Right hindlimb (tissue), 1 donor: ENCODE data around the gene CCDC85C.

Experiments
- DNase-seq: peaks from one replicate; pipeline ENCODE4 v3.0.0-alpha.2; 2018

Gene CCDC85C

DNA sequence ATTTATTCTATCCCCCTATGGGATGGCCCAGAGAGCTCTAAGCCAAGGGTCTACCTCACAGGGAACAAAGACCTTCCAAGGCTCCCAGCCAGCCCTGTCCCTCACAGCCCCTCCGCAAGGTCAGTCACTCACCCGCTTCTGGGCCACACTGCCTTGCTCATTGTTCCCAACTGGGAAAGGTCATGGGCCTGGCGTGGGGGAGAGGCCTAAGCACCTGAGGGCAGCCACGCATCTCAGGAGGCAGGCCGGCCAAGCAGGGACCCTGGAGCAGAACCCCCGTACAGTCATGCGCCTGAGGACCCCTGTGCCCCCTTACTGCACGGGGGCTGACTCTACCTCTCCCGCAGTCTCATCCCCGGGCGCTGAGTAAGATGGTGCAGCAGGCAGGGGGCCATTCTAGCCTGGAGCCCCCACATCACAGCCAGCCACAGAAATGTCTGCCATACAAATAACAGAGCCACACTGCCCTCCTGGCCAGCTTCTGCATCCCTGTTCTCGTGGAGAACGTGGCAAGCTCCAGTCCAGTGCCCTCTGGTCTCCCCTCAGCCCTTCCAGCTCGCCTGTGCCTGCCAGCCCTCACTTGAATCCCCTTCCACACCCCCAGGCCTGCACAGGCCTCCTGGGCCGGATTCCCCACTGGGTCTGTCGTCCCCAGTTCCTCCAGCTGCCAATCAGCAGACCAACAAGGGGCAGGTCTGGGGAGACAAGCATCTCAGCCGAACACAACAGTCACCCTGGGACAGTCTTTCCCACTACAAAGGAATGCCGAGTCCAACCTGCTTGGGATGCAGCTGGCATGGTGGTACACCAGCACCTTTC lies 16.3 kb downstream of the CCDC85C start:
- no peak for DNase-seq

DNA sequence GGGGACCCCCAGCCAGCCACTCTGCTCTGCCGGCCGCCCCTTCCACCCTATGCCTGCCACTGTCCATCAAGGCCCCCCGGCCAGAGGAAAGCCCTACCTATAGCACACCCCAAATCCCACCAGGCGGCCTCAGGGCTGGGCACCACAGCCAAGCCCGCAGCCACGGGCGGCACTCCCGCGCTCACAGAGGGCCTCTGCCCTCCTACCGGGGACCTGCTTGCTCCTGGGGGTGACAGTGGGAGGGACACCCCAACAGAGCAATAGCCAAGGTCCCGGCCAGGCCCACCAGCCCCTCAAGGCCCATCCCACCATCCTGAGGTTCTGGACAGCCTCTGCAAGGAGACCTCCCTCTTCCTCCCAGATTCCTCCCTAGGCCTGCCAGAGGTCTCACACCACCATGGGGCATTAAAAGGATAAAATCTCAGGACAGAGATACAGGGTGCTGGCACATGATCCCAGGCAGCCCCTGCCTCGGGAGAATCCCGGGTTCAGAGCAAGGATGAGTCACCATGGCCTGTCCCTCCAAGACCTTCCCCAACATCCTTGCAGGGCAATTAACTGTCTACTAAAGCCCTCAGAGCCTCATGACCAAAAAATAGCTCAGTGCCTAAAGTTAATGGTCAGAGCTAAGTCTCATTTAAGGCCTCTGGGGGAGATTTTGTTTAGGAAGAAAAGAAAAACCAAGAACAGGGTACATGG lies 17.1 kb downstream of the CCDC85C start:
- no peak for DNase-seq

DNA sequence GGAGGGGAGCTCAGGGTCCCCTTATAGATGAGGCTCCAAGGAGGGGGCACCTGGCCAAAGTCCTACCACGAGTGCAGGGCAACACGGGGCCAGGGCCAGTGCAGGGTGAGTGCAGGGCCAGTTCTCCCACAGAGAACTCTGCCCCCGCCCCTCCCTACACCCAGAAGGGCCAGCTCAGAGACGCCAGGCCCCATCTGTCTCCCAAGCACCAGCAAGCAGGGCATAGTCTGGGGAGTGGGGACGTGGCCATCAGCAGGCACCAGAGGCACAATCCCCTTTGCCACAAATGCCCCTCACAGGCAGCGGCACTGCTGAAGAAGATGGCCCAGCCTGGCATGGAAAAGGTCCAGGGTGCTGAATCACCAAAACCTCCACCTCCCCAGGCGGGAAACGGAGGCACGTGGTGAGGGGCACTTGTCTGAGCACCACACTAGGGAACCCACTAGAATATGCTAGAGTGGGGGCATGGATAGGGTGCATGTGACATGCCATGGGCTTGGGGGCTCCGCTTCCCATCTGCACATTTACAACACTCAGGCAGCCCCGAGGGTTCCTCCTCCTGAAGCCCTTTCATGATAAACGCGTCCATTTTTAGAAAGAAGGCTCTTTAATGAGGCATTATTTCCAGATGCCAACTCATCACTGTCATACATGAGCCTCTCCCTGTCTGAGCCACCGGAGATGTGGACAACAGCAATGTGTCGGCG lies 17.8 kb downstream of the CCDC85C start:
- DNase-seq: no peak

DNA sequence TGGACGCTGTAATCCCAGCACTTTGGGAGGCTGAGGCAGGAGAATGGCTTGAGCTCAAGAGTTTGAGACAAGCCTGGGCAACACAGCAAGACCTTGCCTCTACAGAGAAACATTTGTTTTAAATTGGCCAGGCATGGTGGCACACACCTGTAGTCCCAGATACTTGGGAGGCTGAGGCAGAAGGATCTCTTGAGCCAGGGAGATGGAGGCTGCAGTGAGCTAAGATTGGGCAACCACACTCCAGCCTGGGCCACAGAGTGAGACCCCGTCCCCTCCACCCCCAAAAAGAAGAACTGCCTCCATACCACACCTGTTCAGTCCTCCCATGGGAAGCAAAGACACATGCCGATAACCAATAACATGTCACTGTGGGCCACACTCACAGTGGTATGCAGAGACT lies 19.2 kb downstream of the CCDC85C start:
- DNase-seq: no peak

DNA sequence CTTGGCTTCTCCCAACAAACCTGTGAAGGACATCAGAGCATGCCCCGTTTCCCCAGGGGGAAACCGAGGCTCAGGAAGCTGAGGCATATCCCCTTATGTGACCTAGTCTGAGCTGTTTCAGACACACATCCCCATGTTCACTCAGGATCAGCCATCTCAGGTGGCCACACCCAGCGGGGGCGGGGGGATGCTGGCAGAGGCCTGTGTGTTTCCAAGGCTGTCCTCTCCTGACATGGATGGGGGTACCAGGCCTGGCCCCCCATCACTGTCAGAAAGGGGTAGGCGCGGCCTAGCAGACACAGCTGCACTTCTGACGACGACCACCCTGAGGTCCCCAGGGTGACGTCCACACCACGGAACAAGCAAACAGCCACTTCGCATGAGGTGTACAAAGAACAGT lies 22.1 kb downstream of the CCDC85C start:
- DNase-seq: no peak

DNA sequence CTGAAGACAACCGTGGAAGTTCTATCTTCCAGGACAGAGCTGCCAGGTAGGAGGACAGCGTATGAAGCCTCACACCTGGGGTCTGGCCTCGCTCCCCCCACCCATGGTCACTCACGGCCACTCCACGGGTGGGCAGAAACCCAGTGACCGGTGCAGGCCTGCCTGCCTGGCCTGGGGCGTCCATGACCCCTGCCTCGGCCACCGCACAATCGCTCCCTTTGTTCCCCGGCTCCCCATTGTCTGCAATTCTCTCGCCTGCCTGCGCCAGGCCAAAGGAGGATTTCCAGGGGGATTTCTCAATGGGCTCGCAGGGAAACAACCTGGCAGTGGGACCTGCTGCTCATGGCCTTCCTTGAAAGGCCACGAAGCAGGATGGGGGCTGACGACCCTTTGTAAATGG lies 22.6 kb downstream of the CCDC85C start:
- no peak for DNase-seq

DNA sequence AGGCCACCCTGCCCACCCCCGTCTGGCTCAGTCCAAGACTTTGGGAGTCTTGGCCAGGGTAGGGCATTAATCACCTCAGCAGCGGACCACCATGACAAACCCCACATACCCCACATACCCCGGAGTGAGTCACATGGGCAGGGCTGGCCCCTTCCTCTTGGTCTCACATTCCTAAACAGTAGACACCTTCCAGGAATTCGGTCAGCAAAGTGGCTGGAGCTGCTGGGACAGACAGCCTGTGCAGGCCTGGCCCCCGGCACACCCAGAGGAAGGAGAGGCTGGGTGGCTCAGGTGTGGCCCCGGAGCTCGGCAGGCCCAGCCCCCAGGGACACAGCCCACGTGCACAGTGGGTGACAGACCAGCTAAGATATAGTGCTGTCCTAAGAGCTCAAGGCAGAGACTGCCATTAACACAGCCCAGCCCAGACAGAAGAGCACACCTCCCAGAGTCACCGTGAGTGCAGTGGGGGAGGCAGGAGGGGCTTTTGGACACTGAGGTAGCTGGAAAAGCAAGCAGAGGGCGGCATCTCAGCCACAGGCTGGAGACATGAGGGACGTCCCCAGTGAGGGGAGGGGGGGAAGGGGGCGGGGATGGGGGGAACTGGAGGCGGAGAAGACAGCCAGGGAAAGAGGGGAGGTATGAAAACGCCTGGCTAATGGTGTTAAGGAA lies 24.0 kb downstream of the CCDC85C start:
- no peak for DNase-seq

DNA sequence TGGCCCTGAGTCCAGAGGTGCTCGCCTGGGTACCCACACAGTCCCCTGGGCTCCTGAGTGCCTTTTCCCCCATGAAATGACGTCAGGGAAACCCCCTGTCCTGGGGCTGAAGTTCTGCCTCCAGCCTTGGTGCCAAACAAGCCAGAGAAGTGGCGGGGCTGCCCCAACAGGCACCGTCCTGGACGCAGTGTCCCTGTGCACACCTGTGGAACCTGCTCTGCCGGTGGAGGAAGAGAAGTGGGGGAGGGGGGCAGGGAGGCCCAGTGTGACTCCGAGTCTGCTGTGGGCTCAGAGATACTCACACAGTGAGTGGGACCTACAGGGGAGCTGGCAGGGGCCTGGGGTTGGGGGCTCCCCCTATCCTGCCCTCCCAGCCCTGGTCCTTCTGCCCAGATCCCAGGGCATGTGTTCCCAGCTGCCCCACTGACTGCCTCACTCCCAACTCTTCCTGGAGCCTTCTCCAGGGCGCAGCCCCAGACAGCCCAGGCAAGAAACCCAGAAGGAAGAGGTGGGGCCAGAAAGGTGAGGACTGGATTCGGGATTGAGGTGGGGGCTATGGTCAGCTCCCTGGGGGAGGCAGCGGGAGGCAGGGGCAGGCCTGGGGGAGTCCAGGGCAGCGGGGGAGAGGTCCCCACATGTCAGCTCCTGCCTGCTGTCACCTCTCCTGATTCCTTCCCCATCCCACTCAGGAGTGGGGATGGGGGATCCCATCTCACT lies 24.7 kb downstream of the CCDC85C start:
- no peak for DNase-seq

DNA sequence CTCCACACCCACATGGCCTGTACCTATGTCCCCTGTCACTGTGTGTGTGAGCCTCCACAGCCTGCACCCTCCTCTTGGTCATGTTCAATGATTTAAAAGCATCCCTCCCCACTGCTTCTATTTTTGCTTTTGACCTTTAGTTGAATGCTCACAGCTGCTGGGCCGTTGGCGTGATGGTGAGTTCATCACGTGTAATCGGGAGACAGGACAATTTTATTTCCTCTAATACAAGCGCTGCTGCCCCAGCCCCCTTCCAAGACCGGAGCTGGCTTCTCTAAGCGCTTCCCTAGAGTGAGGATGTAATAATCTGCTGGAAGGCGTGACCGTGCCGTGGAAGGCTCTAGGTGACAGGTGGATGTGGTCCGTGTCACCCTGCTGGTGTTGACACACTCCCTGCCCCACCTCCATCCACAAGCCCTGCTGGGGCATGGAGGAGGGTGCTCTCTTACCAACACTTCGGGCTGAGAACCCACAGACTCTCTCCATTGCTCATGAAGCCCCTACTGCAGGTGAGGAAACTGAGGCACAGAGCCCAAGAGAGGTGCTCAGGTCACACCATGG lies 25.4 kb downstream of the CCDC85C start:
- DNase-seq: no peak

DNA sequence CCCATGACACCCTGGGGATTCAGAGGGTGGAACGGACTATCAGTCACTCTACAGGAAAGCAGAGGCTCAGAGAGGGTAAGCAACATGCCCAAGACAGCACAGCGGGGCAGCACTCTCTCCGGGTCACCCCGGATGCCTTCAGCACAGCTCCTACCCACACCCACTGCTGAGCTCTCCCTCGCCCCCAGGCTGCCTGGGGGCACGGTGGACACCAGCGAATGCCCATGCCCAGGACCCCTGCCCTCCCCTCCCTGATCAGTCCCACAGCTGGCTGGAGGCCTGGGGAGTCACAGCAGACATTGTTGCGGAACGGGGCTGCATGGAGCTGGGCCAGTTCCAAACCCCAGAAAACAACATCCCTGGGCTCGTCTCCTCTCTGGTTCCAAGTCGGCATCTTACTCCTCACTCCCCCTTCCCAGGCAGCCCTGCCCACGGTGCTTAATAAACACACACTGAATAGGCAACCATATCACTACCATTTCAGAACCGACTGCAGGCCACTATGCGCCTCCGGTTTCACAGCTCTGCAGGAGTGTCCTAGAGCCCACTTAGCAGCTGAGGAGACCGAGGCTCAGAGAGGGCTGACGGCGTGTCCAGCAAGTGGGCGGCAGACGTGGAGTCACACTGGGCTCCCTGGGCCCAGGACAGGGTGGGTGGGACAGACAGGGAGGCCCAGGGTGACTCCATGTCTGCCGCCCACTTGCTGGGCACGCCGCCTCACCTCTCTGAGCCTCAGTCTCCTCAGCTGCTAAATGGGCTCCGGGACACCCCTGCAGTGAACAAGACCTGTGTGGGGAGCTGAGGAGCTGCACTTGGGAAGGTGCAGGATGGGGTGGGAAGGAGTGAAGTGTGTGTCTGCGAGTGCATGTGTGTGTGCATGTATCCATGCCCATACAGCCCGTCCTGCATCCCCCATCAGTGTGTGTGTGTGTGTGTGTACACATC lies 27.0 kb downstream of the CCDC85C start:
- DNase-seq: no peak

DNA sequence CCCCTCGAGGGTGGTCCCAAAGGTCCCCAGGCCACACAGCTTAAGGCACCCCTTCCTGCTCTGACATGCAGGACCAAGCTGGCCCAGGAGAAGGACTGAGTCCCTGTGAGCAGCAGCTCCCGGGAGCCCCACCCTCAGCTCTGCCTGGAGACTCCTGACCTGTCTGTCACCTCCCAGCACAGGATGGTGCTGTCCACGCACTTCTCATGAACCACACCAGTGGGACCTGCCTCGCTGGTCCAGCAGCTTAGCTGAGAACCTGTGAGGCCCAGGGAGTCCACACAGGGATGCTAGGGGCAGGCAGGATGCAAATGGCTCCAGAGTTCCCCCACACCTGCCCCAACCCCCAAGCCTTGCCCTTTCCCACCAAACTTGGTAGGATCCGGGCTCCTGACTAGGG lies 27.7 kb downstream of the CCDC85C start:
- no peak for DNase-seq

DNA sequence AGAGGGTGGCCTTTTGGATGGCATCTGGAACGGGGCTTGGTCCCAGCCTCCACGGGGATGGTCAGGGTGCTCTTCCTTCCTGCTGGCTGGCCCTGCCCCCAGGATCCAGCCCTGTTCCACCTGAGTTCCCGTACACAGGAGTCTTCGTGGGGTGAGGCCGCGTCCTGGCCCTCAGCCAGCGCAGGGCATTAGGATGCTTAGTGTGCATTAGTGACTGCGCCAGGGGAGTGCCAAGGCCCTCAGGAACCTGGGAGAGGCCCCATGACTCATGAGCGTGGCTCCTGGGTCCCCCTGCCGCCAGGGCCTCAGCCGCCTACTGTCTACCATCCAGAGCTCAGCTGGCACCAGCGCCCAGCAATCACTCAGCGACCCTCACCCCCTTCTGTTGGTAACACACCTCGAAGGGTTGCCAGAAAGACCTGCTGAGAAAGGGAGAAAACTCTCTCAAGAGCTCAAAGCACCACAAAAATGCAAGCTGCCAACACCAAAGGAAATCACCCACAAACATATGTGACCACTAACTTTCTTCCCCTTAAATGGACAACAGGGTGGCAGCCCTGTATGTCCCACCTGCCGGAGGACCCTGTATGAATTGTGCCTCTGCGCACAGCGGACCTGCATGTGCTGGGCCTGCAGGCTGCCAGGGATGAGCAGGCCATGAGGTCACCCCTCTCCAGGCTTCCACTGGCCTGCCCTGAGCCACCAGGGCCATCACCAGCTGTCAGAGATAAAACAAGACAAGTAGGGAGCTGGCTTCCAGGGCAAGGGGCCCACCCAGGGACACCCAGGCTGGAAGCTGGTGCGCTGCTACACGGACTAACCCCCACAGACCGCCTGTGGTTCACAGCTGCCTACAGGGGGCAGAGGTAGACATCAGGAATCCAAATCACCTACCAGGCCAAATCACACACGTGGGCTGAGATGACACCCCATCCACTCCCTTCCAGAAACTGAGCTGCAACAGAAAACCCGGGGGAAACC lies 28.7 kb downstream of the CCDC85C start:
- DNase-seq: no peak

DNA sequence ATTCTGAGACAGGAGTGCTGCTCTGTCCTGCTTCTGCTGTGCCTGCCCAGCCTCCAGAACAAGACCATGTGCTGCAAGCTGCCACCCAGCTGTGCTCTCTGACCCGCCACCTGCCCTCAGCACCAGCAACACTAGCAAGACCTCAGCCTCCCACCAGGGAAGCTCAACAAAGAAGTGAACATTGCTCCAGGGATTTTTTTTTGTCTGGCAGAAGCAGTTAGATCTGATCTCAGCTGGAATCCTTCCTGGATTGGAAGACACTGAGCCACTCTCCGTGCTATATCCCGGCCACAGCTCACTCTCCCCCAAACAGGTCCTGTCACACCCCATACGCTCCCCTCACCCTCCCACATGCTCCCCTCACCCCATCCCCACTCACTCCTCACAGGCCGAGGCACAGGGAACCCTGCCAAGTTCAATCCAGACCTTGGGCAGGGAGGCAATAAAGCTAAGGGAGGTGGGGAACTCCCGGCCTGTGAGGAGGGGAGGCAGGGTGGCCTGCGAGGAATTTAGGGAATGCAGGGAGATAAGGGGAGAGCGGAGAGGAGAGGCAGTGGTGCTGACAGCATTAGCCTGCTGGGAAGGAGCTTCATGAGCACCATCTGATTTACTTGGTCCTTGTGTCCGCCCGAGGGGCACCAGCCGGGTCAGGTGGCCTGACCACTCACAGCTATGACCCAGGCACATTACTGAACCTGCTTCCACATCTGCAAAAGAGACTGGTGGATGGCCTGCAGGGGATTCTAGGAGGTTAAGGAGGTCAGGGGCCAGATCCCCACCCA lies 29.7 kb downstream of the CCDC85C start:
- DNase-seq: no peak

DNA sequence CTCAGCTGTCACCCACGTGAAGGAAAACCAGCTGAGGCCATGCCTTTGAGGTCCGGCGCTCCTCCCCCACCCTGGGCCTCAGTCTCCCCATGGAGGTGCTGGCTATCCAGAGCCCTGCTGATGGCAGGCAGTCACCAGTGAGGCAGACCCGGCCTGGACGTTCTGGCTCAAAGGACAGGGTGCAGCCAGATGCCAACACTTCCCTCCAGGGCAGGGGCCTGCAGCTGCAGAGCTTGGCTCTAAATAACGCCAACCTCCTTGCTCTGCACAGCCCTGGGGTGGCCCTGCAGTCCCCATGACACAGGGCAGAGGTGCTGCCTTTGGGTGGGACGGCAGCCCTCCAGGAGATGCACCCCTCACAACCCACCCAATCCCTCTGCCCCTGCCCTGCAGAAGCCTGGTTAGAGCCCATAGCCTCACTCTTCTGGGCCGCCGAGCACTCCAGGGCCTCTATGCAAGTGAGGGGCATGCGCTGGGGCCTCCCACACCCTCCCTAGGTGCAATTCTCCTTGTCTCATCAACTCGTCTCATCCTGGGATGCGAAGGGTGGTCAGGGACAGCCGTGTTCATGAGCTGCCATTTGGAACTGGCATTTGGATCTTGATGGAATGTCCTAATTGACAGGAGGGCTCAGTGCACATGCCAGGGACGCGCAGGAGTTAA lies 30.4 kb downstream of the CCDC85C start:
- DNase-seq: no peak

DNA sequence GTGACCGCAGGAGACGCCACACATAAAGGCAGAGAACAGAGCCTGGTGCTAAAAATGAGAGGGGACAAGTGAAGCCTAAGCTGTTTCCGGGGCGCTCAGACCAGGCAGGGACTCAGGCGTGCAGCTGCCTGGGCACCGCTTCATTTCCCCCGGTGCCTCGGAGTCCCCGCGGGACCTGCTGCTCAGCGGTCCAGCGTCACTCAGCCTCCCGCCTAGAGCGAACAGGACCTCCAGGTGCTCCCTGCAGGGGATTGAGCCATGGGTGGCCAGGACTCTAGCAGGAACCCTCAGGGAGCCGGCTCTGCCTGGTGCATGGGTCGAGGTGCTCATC lies 31.0 kb downstream of the CCDC85C start:
- DNase-seq: no peak

DNA sequence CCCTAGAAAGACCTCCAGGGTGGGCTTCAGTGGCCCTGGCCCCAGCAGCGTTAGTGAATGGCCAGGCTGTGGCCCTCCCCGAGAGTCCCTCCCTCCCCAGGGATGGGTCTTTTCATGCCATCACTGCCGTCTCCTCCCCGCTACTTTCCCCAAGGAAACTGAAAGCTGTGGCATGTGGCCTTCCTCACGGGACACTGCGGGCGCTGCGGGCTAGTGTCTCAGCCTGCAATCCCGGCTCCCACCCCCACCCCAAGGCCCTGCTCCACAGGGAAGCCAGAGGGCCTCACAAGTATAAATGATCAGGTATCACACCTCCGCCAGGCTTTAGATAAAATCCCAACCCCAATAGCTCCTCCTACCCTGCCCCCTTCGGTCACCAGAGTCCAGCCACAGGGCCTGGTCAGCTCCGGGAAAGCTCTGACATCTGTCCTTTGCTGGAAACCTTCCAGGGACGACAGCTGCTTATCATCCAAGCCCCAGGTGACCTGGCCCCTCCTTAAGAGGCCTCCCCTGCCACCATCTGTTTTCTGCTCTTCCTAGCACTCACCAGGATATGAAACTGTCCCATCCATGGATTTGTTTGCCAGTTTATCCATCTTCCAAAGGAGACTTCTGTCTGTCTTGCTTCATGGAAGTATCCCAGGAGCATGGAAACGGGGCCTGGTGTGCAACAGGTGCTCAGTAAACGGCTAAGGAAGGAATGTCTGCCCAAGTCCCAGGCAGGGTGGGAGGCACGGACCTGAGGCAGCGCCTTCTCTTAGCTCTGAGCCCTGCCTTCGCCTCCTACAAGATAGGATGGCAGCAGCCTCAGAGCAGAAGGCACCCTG lies 31.6 kb downstream of the CCDC85C start:
- no peak for DNase-seq

DNA sequence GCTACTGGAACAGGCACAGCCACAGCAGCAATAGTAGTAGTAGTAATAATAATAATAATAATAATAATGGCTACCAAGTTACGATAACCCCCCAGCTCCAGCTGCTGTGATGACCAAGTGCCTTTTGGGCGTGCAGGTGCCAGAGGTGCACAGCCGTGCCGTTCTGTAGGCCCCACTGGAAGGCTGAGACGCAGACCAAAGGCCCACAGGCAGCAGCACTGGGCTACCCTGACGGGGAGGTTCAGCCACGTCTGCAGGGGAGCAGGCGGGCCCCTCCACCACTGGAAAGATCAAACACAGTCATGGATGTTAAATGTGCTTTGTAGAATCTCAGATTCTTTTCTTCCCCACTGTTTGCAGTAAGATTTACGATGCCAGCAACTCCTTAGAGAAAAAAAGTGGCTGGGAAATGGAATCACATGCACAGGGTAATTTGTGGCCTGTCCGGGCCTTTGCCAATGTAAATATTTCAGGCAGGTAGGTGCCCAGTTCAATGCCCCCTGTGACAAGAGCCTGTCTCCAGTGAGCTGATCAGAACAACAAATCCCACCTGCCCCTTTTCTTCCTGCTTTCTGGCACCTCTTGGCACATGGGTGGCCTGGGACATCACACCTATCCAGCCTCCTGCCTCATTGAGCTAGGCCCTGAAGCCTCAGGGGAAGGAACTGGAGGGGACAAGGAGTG lies 32.6 kb downstream of the CCDC85C start:
- DNase-seq: no peak
